Stimulated activated CD4-positive, alpha-beta T cell treated with anti-CD3 and anti-CD28 coated beads, Interleukin-12 subunit alpha, Interleukin-12 subunit beta, amount 100 ng/mL, for 48 hours (primary cell): ENCODE measurements around the gene RAB3C.

Experiments used
- DNase-seq, 3 donors: peaks; one replicate each; pipeline ENCODE4 v3.0.0-alpha.2; 2020; ENCODE audit warnings: low read depth in 2 of 3, low spot score in 1 of 3

RAB3C gene

DNA sequence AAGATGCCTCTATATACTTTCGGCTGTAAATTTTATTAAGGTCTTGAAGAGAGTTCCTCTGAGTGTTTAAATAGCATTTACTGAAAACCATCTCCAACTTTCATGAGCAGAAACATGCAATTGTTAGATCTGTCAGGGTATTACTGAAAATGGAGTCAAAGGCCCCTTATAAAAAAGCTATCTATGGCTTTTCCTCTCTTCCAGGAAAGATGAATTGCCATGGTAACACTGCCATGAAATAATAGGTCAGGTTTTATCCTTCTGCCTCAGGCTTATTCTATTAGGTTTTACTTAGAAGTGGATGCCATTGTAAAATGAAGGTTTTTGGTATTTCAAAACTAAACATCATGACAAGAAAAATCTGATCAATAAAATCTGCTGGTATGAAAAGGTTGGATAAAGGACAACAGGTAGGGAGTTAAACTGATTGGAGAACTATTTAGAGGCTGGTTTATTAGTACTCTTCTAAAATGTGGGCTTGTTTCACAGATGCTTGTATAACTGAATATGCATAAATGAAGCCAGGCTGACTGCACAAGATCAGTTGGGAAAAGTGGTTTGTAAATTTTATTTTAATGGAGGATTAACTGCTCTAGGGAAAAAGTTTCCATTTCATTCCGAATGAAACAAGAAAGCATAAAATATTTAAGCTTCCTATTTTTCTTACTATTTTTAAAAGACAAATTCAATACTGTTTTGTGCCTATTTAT, 135.5 kb downstream of the RAB3C start:
- DNase-seq: no peak

DNA sequence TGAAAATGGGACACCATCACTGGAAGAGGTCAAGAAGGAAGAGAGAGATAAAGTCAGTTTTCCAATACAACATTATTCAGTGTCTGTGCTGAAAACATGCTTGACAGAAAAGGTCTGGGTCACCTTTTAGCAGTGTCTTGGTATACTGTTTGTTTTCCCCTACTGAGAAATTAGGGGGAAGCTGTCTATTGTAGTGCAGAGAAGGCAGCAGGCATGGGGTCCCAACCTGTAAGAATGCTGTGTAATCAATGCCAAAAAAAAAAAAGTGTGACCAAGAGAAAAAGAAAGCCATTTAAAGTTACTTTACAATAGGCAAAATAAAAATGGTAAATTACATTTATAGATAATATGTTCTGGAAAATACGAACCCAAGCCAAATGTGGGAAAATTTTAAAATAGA, 139.3 kb downstream of the RAB3C start:
- DNase-seq: no peak

DNA sequence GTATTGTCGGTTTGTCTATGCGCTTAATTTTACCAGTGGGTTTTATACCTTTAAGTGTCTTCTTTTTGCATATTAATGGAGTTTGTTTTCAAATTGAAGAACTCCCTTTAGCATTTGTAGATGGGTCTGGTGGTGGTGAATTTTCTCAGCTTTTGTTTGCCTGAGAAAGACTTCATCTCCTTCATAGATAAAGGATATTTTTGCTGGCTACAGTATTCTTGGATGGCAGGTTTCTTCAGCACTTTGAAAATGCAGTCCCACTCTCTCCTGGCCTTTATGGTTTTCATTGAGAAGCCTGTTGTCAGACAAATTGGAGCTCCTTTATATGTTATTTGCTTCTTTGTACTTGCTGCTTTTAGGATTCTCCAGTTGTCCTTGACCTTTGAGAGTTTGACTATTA, 142.1 kb downstream of the RAB3C start:
- no peak for DNase-seq

DNA sequence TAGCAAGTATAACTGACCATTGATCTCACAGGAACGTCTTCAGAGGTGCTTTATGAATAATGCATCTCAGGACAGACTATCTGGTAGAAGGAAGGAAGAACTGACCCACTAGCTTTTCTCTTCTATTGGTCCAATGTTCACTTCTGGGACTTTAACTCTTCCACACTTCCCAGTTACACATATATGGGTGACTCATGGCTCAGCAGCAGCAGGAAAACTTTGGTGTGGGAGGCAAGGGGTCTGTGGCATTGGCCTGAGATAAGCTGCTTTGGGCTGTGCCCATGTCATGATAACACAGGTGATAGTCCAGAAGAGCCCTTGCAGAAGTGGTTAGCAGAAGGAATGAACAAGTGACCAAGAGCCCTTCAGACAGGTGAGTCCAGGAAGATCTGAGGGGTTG, 148.8 kb downstream of the RAB3C start:
- no peak for DNase-seq

DNA sequence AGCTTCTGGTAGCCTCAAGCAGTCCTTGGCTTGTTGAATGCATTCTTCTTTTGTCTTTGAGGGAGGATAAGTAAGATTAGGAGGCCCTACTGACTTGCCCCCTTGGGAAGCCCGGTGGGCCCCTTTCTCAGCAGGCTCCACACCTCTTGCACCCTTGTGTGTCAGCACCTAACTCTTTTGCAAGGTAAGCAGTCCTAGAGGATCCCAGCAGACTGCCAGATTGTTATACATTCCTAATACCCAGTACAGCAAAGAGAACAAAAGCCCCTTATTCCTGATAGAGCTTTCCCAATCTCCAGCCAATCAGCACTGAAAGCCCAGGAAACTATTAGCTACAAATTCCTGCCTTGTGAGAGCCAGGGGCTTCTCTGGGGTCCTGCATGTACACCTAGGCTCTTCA, 152.8 kb downstream of the RAB3C start:
- DNase-seq: no peak

DNA sequence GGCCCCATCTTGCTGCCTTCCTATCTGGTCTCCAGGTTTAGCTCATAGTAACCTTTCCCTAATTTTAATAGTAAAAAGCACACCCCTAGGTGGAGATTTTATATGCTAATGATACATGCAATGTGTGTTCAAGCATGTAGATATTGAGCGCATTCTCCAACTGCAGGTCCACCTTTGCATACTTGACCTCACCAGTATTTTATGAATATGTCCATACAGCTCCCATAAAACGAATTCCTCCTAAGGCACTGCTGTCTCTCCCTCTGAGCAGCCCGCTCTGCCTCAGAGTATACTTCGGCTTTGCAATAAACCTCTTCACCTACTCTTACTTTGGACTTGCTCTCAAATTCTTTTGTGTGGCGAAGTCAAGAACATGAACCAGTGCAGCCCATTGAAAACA, 153.3 kb downstream of the RAB3C start:
- no peak for DNase-seq

DNA sequence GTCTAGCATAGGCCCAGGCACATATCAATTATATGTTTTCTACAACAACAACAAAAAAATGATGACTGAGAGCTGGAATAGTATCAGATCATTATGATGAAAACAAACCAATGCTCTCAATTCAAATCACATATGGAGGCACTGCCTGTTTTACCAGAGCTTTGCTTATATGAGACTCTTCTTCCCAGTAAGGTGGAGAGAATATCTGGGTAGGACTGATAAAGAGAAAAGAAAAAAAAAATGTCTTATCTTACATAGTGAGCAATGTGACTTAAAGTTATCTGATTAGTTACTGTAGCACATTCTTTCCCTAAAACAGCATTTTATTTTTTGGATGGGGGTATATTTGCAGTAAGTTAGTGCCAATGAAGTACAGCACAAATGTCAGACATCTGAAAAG, 154.8 kb downstream of the RAB3C start:
- no peak for DNase-seq

DNA sequence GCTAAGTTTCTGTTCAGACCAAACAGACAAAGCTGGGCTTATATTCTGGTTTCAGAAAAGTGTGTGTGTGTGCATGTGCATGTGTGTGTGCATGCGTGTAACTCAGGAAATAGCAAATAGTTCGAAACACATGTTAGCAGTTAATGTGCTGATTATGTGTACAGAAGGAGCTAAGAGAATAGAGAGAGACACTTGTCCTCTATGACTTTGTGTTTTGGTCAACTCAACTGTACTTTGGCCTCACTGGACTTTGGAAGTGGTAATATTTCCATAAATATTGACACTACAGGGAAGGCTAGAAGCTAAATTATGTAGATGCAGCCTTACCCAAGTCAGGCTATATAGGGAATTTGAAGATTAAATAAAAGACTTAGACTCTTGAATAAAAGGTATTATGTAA, 155.5 kb downstream of the RAB3C start:
- DNase-seq: no peak

DNA sequence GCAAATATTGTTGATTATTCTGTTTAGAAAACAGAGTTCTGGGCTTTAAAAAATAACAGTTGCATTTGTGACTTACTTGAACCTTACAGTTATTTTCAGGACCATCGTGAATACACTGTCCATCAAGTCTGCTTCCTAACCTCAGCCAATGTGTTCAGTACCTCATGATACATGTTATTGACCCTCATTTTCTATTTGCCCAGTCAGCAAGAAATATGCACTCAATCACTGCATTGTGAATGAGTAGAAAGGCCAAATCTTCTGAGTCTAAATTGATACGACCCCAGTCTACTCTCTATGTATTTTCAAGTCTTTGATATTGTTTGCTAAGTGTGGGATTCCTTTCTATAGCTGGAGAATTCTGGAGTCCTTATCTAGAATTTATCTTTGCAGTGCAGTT, 156.2 kb downstream of the RAB3C start:
- no peak for DNase-seq

DNA sequence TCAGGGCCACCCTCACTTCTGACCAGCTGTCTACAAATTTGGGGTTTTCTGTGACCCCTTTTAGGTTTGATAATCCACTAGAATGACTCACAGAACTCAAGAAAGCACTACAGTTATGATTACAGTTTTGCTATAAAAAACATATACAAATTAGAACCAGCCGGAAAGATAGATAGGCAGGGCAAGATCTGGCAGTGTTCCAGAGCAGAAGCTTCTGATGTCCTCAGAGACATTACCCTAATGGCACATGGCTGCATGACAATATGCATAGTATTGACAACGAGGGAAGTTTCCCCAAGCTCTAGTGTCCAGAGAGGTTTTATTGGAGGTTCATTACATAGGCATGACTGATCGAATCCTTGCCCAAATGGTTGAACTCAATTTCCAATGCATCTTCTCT, 158.1 kb downstream of the RAB3C start:
- DNase-seq: no peak

DNA sequence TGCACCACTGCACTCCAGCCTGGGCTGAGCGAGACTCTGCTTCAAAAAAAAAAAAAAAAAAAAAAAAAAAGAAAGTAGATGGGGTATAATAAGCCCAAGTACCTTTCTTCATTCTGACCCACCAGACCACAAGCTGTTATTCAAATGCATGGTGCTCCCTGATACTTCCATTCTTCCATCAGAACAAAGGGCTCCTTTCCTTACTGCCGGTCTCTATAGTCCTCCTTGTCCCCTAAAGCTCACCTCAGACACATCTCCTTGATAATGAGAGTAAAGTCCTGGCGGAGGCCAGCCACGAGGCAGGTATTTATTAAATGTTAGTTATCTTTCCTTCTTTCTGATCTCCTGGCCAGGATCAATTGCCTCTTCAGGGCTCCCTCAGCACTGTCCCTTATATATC, 162.5 kb downstream of the RAB3C start:
- DNase-seq: no peak

DNA sequence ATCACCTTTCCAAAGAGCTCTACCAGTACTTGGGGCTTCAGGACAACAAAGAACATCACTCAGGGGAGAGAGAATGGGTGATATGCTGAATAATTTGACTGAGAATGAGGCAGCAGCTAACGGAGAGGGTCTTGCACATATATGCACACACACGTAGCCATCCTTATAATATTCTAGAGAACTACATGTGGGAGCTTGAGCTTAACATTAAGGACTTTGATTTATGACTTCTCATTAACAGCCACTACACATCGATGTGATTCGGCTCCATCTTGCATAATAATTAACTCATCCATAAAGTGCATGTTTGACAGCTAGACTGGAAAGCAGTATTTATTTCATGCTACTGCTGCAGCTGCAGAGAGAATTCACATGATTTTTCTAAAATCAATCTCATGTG, 163.4 kb downstream of the RAB3C start:
- no peak for DNase-seq

DNA sequence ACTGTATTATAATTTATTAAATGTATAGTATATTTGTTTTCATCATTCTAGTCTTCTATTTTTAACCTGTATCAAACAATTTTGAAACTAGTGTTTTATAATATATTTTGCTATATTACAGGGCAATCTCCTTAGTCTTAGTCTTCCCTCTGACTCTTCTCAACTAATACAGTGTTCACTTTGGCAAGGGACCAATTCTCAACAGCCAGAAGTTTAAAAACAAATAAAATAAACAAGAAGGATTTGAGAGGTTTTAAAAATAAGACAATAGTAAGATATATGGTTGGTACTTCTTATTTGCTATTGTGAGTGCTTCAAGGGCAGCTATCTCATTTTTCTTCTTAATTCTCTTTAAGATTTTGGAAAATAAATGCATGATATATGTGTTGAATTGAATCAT, 167.2 kb downstream of the RAB3C start:
- DNase-seq: no peak

DNA sequence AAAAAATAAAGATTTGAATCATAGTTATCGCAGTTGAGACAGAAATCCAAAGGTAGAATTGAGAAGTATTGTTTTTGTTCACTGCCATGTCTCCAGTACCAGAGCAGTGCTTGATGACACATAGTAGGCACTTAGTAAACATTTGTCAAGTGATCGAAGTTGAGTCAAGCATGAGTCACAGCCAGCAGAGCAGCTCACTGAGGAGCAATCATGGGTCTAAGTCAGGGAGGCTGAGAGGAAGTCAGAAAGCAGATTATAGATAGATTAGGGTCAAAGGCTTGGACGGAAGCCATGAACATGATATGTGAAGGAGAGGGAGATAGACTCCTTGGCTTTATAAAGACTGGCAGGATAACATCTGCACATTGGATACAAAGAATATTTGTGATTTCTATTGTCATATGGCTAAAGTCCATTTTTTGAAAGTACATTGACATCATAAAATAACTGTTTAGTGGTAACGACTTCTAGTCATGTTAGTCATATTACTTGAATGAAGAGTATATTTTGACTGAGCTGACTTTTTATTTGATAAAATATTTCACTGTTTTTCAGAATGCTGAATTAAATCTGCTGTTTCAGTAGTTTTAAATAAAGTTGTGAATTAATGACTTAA, 168.5 kb downstream of the RAB3C start:
- DNase-seq: no peak

DNA sequence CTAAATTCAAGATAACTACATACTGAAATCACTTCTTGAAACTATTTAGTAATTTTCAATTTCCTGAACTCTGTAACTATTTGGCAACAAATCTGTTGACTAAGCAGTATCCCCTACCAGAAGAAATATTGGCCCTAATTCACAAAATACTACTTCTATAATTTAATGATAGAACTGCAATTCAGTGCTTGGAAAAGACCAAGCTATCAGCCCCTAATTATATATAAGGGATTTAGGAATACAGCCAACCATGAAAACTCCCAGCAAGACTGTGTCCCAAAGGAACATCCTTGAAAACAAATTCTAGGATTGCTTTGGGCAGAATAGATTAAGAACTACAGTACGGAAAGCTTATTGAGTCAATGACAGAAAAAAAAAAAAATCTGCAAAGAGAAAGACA, 169.2 kb downstream of the RAB3C start:
- DNase-seq: no peak

DNA sequence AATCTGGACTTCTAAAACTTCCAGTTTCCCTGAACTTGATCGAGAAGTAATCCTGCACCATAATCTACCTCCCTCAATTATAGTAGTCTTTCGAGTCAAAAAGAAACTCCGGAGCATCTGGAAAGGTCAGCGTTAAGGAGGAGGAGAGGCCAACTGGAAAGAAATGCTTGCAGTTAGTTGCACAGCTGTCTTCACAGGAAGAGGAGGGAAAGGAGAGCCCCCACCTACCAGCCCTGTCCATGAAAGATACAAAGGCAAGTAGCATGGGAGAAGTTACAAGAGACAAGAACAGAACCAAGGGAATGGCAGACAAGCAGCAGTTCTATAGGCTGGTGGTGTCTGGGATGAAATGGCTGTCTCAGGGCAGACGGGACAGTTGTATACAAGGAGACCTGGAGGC, 170.6 kb downstream of the RAB3C start:
- no peak for DNase-seq

DNA sequence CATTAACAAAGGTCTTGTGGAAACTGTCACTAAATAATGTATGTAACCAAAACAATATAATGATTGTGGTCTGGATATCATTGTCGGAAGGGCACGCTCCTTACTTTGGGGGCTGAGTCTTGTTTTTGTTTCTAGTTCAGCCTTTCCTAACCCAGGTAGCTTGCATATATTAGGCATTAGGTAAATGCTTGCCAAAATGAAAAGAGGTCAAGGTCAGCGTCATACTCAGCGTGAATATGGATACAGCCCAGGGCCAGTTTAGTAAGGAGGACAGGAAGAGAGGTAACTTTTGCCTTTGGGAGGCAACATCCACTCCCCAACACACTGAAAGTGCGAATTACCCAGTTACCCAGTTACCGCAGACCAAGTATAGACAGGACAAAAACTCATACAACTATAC, 171.4 kb downstream of the RAB3C start:
- DNase-seq: no peak

DNA sequence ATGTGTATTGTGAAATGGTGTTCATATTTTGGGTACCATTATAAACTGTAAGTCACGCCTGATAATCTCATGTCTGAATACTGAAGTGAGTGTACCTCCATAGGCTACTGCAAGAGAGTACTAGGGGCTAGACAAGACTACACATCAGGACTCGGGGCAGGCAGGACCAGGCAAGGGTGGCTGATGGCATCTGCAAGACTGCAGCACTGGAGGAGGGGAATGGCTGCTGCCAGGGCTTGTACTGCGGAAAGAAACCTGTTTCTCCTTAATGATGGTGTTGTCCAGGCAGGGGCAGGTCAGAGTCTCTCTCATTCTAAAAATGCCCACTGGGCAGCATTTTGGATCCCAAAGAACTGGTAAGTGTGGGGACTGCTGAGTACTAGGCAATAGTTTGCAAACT, 172.5 kb downstream of the RAB3C start:
- no peak for DNase-seq

DNA sequence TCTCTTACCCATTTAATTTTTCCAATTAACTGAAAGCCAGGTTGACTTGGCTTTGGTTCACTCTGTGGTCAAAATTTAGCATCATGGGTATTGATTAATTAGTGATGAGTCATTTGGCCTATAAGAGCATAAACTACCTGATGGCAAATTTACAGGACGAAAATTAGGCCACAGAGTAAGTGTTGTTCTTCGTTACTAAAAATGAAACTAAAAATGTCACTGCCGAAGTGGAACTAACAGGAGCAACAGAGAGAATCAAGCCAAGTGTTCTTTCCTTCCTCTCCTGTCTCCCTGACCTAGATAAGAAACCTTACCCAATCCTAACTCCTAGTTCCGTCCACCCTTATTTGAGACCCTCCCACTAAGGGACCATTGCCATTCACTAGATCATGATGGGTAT, 176.9 kb downstream of the RAB3C start:
- DNase-seq: no peak

DNA sequence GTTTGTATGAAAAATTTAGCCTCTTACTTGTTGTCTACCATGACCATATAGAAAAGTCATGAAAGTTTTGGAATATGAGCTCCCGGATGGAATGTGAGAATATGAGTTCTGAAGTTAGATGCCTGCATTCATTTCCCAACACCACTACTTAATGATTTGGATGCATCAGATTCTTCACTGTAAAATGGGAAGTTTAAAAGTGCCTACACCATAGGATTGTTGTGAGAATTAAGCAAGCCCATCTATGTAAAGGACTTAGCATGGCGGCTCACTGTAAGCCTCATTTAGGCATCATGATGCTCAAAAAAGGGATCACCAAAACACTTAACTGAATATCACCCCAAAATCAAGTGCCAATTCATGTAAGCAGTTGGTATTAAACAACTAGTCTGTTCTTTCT, 177.3 kb downstream of the RAB3C start:
- DNase-seq: no peak

DNA sequence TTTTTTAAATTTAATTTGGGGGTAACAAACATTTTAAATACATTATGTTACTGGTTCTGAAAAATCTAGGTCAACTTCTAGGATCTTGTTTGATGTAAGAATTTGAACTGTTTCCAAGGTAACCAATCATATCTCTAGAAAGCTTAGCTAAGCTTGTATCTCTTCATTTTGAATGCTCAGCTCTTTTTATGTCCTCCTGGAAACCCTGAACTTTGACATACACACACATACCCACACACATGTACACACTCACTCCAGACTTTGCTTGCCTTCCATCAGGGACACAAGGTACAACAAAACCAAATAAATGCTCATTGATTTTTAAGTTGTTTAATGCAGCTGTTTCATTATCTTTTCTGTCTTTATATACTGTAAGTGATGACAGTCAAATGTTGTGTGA, 178.5 kb downstream of the RAB3C start:
- DNase-seq: no peak

DNA sequence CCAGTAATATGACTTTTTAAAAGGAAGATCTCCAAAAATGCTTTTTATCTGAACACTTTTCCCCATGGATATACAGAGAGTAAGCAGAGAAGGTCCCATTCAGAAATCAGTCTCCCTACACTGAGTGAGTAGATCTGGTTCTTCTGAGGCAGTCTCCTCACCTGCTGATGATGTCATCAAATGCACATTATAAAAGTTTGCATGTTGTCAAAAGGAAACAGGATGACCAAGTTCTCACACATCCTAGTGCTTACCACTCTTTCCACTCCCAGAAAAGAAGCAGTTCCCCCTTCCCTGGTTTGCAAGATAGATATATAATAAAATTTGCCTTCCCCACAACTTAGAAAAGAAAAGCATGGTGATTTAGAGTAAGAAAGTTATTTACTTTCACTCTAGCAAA, 180.5 kb downstream of the RAB3C start:
- no peak for DNase-seq

DNA sequence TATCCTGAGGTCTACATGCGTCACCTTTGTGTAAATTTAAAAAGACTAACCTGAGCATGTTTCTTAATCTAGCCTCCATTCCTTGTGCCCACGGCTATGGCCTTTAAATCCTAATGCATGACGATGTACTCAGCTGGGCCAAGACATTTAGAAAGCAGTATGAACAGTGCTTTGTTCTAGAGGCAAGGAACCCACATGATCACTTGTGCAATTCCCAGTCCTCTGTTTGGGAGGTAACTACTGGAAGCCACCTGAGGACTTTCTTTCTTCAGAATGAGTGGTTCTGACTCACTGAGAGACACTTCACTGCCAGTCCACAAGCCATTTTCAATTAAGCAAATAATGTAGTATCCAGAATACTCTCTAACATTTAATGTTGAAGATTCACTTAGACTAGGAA, 181.3 kb downstream of the RAB3C start:
- no peak for DNase-seq
